Uterus (tissue), 2 donors: Measurements from ENCODE around the gene PRKG1.

ENCODE experiments used
- POLR2A ChIP-seq, 2 donors: fragments of 450-650 bp; IDR thresholded peaks; one replicate each; pipeline ENCODE4 v1.6.1; 2016; ENCODE audit warnings: antibody characterized with exemption in 2 of 2, mild to moderate bottlenecking in 1 of 2, moderate library complexity in 1 of 2
- TF ChIP-seq, protein P1 (sequence below), 4 experiments: fragments of 200-600 bp in 2 of 4; fragments of 450-650 bp in 2 of 4; sonication (generic) in 2 of 4; IDR thresholded peaks; one replicate each; pipeline ENCODE4 v1.5.1; 2016 to 2019; ENCODE audit warnings: antibody characterized with exemption in 4 of 4, mild to moderate bottlenecking in 2 of 4, moderate library complexity in 1 of 4

DNA sequence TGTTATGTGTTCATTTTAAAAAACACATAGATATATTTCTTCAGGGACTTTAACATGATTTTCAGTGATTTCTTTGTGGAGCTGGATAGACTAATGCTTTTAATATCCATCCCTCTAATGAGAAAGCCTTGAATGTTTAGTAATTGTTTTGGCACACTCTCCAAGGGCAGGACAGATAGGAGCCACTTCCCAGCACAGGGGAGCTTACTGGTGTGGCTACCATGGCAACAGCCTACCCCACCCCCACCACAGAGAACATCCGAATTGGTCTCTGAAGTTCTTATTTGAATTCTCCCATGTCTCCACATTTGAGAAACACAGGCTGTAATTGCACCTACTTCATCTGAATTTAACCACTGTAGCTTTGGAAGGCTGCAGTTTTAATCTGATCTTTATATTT, 87.7 kb downstream of the PRKG1 start:
- TF ChIP-seq, protein P1, sequence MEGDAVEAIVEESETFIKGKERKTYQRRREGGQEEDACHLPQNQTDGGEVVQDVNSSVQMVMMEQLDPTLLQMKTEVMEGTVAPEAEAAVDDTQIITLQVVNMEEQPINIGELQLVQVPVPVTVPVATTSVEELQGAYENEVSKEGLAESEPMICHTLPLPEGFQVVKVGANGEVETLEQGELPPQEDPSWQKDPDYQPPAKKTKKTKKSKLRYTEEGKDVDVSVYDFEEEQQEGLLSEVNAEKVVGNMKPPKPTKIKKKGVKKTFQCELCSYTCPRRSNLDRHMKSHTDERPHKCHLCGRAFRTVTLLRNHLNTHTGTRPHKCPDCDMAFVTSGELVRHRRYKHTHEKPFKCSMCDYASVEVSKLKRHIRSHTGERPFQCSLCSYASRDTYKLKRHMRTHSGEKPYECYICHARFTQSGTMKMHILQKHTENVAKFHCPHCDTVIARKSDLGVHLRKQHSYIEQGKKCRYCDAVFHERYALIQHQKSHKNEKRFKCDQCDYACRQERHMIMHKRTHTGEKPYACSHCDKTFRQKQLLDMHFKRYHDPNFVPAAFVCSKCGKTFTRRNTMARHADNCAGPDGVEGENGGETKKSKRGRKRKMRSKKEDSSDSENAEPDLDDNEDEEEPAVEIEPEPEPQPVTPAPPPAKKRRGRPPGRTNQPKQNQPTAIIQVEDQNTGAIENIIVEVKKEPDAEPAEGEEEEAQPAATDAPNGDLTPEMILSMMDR (IDR thresholded peaks at IDR 0.05) = no peak
- no peak for TF ChIP-seq POLR2A (IDR thresholded peaks at IDR 0.05)
